Upper lobe of right lung (tissue), 1 donor: ENCODE measurements around the gene LRRTM1. TPM values are rescaled to one million over a fixed set of nuclear protein-coding genes. Genes with fewer than 3 reads are reported as not detected.

ENCODE experiments used
- ATAC-seq: fragments of 200-7000 bp; cut with Tn5 transposase; one replicate; pipeline ENCODE4 v1.9.1; 2020; ENCODE audit warnings: mild to moderate bottlenecking, moderate library complexity
- DNase-seq: peaks from one replicate; pipeline ENCODE4 v3.0.0-alpha.2; 2020
- H3K27ac ChIP-seq: fragments of 200-600 bp; one replicate; pipeline ENCODE4 v1.8.0; 2022
- H3K27me3 ChIP-seq: fragments of 200-600 bp; one replicate; pipeline ENCODE4 v1.8.0; 2022; ENCODE audit warnings: mild to moderate bottlenecking
- H3K36me3 ChIP-seq: fragments of 200-600 bp; one replicate; pipeline ENCODE4 v1.8.0; 2022
- H3K4me1 ChIP-seq: fragments of 200-600 bp; one replicate; pipeline ENCODE4 v1.8.0; 2022
- H3K4me3 ChIP-seq: fragments of 200-600 bp; one replicate; pipeline ENCODE4 v1.8.0; 2022; ENCODE audit warnings: mild to moderate bottlenecking
- H3K9me3 ChIP-seq: fragments of 200-600 bp; one replicate; pipeline ENCODE4 v1.8.0; 2022
- CTCF ChIP-seq: fragments of 200-600 bp; IDR thresholded peaks from one replicate; pipeline ENCODE4 v1.8.0; 2022; ENCODE audit warnings: antibody characterized with exemption
- intact Hi-C: fragments of 100-400 bp; cut with DNase I; formaldehyde crosslinking; loops from one replicate; pipeline ENCODE4 v1.11.0; 2022
- total RNA-seq: library from RNA; stranded (reverse); fragmentation: NEBNext Ultra II Directional; extraction: Animal tissue kit (Norgen Biotek cat#: 25700); gene quantifications from one replicate; pipeline ENCODE4 v1.2.1, GENCODE V29; 2021
- donor health status: DM: no; HTN: yes; CAD: no; lungs with severe emphysema.

LRRTM1 gene
- total RNA-seq, 1 donor from 2014 or later = not detected

GRCh38 chr2:80292474-80292873 lies 12.1 kb downstream of the LRRTM1 start:
- Histone ChIP-seq H3K4me3 (no peak overlapping the region), H3K4me1 (no peaks in the 10 kb centered on the region), H3K36me3 (no peaks in the 10 kb centered on the region), H3K27me3 (no peaks in the 10 kb centered on the region), H3K27ac (no peak overlapping the region), H3K9me3 (no peaks in the 10 kb centered on the region)
- no peak for DNase-seq
- peak; percentile 61 for ATAC-seq
- no peak for TF ChIP-seq CTCF
- intact Hi-C loops = no loop called here

GRCh38 chr2:80291656-80292055 lies 12.9 kb downstream of the LRRTM1 start:
- Histone ChIP-seq H3K36me3 (no peaks in the 10 kb centered on the region), H3K27me3 (no peaks in the 10 kb centered on the region), H3K4me1 (no peaks in the 10 kb centered on the region), H3K27ac (no peak overlapping the region), H3K4me3 (no peak overlapping the region), H3K9me3 (no peaks in the 10 kb centered on the region)
- ATAC-seq (no peak), DNase-seq (no peak)
- no peak for TF ChIP-seq CTCF
- intact Hi-C loops = no loop called here

GRCh38 chr2:80288576-80288975 lies 16.0 kb downstream of the LRRTM1 start:
- intact Hi-C loops = no loop called here
- H3K4me1 ChIP-seq = no peaks in the 10 kb centered on the region
- no peak overlapping the region for H3K27ac ChIP-seq
- H3K36me3 ChIP-seq = no peaks in the 10 kb centered on the region
- peak; percentile 54 for ATAC-seq
- no peaks in the 10 kb centered on the region for H3K9me3 ChIP-seq
- no peak for TF ChIP-seq CTCF
- H3K4me3 ChIP-seq = no peak overlapping the region
- DNase-seq = no peak
- no peaks in the 10 kb centered on the region for H3K27me3 ChIP-seq

GRCh38 chr2:80281049-80281448 lies 23.5 kb downstream of the LRRTM1 start:
- no peaks in the 10 kb centered on the region for H3K4me1 ChIP-seq
- TF ChIP-seq CTCF = no peak
- no peak overlapping the region for H3K4me3 ChIP-seq
- H3K36me3 ChIP-seq = no peaks in the 10 kb centered on the region
- H3K27me3 ChIP-seq = no peaks in the 10 kb centered on the region
- ATAC-seq (no peak), DNase-seq (no peak)
- no peaks in the 10 kb centered on the region for H3K9me3 ChIP-seq
- H3K27ac ChIP-seq = no peak overlapping the region
- intact Hi-C loops = no loop called here

- Histone ChIP-seq H3K36me3 (no peaks in the 10 kb centered on the region), H3K27me3 (no peaks in the 10 kb centered on the region), H3K9me3 (no peaks in the 10 kb centered on the region), H3K4me3 (no peak overlapping the region), H3K27ac (no peak overlapping the region), H3K4me1 (no peaks in the 10 kb centered on the region)
- intact Hi-C loops = no loop called here
- no peak for TF ChIP-seq CTCF
- ATAC-seq (no peak), DNase-seq (no peak)
These were observed 24.0 kb downstream of the LRRTM1 start for GRCh38 chr2:80280598-80280997.

- no peak for ATAC-seq
- Histone ChIP-seq H3K36me3 (no peaks in the 10 kb centered on the region), H3K9me3 (no peaks in the 10 kb centered on the region), H3K4me3 (no peak overlapping the region), H3K27ac (no peak overlapping the region), H3K4me1 (no peaks in the 10 kb centered on the region), H3K27me3 (no peaks in the 10 kb centered on the region)
- no peak for TF ChIP-seq CTCF
- intact Hi-C loops = no loop called here
- DNase-seq = no peak
These were observed 34.7 kb downstream of the LRRTM1 start for GRCh38 chr2:80269806-80270205.
